Retinal pigment epithelial cell (primary cell): ENCODE measurements around the gene TRIM17.
A peak's percentile ranks its signal among the peaks of the same experiment; 100 is the strongest.

Experiments
- DNase-seq: peaks from one replicate; pipeline ENCODE4 v3.0.0-alpha.2; 2010; ENCODE audit warnings: low read depth
- H3K4me3 ChIP-seq: 2 replicates; pipeline ENCODE4 v1.5.1; 2011; ENCODE audit warnings: mild to moderate bottlenecking, low read length, control low read depth, moderate library complexity
- TF ChIP-seq, protein P1 (sequence below): conservative IDR thresholded peaks from 2 replicates; pipeline ENCODE4 v1.5.1; 2011; ENCODE audit warnings: low read depth, low read length, control low read depth, inconsistent platforms

TRIM17 gene

DNA sequence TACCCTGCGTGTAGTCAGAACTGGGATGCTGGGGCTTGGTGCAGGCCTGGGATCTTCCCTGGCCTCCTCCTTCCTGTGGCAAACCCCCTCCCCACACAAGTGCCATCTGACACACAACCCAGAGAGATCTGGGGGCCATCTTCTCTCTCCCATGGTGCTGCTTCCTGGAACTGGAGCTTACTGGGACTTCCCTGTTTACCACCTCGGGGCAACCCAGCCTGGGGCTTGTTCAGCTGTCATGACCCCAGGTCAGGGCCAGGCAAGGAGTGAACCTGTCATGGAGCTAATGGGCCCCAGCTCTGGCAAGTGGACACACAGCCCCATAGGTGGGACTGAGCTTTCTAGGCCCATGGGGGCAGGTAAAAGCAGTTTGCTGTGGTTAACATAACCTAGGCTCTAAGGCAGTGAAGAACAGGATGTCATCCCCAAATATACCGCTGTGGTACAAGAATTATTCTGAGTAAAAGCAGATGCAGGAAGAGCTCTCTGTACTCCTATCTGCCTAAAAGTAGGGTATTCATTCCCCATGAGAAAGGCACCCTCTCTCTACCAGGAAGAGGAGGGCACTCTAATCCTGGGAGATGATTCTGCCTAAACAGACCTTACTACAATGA lies 12.4 kb downstream of the TRIM17 start:
- no peak for DNase-seq
- TF ChIP-seq, protein P1, sequence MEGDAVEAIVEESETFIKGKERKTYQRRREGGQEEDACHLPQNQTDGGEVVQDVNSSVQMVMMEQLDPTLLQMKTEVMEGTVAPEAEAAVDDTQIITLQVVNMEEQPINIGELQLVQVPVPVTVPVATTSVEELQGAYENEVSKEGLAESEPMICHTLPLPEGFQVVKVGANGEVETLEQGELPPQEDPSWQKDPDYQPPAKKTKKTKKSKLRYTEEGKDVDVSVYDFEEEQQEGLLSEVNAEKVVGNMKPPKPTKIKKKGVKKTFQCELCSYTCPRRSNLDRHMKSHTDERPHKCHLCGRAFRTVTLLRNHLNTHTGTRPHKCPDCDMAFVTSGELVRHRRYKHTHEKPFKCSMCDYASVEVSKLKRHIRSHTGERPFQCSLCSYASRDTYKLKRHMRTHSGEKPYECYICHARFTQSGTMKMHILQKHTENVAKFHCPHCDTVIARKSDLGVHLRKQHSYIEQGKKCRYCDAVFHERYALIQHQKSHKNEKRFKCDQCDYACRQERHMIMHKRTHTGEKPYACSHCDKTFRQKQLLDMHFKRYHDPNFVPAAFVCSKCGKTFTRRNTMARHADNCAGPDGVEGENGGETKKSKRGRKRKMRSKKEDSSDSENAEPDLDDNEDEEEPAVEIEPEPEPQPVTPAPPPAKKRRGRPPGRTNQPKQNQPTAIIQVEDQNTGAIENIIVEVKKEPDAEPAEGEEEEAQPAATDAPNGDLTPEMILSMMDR = no peak
- H3K4me3 ChIP-seq = peak overlapping the region; percentile 79

DNA sequence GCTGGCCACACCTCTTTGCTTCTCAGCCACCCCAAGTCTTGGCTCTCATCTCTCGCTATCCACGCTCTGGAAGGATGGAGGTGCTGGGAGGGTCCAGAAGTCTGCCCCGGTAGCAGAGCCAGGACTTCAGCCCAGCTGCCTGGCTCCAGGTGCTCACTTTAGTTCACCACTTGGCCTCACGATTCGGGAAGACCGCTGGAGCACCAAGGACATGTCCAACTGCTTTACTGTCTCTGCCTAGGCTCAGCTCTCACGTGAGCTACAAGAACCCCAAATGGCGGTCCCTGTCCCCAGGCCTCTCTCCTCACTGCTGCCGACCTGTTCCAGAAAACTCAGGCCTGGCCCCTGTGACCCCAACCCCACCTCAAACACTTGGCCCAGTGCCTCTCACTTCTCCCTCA lies 13.4 kb downstream of the TRIM17 start:
- no peak for DNase-seq
- TF ChIP-seq, protein P1 = no peak
- no peak overlapping the region for H3K4me3 ChIP-seq

DNA sequence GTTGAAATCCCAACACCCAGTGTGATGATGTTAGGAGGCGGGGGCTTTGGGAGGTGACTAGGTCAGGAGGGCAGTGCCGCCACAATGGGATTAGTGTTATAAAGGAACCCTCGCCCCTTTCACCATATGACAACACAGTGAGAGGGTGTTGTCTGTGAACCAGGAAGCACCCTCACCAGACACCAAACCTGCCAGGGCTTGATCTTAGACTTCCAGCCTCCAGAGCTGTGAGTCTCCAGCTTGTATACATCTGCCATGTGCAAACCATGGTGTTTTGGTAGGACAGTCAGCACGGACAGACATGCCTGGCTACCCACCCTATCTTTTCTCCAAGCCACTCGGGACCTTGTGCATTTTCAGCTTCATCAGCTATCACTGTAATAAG lies 14.0 kb downstream of the TRIM17 start:
- TF ChIP-seq, protein P1 = no peak
- no peak overlapping the region for H3K4me3 ChIP-seq
- no peak for DNase-seq

DNA sequence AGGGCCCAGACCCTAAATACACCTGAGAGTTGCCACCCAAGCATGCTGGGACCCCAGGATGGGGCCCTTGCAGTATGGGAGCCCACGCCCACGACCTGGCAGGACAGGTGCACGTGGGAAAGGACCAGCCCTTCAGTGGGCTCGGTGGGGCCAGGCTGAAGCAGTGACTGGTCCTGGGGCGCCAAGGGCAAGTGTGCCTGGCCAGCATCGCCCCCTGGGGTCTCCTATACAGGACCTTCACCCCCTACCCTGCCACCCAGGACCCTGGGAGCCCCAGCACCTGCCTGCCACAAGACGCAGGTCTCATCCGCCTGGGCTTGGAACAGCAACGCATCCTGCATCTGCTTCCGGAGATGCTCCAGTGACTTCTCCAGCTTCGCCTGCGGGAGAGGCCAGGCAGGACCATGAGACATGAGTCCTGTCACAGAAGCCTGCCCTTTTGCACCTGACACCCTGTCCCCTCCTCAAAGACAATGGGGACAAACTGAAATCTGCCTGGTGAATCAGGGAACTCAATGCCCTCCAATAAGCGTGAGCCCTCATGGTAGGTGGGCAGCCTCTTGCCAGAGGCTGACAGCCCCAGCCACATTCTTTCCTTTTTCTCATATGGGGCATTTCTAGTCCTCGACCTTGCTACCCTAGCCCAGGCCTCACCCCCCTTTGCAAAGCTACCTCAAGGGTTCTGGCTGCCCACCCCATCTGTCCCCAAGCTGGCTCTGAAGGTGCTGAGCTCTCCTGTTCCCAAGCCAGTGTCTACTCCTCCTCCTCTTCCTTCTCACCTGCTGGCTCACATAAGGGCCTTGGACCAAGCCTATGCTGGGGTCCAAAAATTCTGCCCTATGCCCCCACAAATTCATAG lies 14.7 kb downstream of the TRIM17 start:
- no peak overlapping the region for H3K4me3 ChIP-seq
- TF ChIP-seq, protein P1 = no peak
- no peak for DNase-seq

DNA sequence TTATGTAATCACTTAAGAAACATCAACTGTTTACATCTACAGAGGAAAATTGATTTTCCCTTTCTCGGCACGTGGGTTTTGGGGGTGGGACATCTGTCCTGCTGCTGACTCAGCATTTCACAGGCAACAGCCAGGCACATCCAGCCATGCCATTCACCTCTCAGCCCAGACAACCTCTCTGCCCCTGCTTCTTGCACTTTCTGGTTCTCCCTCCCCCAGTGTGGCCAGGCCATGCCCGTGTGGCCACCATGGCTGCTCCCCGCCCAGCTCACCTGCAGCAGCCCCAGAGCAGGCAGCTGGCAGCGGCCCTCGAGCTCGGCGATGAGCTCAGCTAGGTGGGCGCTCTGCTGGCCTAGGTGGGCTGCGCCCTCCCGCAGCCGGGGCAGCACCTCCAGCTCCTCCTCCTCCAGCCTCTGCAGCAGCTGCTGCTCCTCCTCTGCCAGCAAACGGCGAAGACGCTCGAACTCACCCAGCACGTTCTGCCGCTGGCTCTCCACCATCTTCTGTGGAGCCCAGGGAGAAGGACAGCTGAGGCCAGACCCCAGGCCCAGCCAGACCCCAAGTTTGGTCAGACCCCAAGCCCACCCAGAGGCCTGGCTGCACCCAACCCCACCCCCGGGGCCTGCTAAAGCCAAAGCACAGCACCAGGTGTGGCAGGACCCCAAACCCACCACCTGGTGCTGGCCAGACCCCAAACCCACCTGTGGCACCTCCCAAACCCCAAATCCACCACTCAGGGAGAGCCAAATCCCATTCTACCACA lies 15.8 kb downstream of the TRIM17 start:
- H3K4me3 ChIP-seq = no peak overlapping the region
- TF ChIP-seq, protein P1 = no peak
- DNase-seq = no peak

DNA sequence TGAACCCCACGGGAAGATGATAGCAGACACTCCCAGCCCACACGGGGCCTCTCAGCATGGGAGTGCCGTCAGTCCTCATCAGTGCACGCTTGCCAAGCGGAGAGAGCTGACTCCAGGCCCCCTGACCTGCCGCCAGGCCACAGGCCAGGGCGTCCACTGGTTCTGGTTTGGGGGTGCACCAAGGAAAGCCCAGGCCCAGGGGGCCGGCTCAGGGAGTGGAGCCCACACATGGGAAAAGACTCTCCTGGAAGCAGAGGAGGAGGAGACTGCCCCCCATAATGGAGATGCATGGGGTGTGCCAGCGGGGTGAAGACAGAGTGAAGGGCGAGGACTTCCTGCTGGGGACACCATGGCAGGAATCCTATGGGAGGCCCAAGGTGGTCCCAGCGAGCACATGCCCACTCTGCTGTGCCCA lies 16.4 kb downstream of the TRIM17 start:
- TF ChIP-seq, protein P1 = no peak
- DNase-seq = no peak
- no peak overlapping the region for H3K4me3 ChIP-seq
